Measurements from ENCODE around the gene OR1E2. TPM values are rescaled to one million over a fixed set of nuclear protein-coding genes. Genes with fewer than 3 reads are reported as not detected.
A peak's percentile ranks its signal among the peaks of the same experiment; 100 is the strongest.
"Not testable (repeated sequence)": the region's sequence is repeated elsewhere in the genome, so short reads cannot be mapped to it uniquely, and the experiment has no call there.

Gene OR1E2
- total and polyA plus RNA-seq, 8 donors, result not detected

DNA sequence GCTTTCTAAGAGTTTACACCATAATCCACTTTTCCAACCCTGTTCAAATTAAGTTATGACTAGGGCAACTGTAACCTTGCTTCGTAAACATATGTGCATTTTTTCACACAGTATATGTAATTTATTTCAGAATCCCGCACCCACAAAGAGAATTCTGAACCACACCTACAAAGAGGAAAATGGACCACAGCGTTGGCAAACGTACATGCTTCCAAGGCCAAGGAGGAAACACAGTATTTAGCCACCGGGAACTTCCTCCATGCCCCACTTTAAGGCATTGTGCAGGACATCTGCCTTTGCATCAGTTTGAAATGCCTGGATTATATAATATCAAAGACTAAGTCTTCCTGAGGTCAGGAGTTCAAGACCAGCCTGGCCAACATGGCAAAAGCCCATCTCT is 35.9 kb upstream of the OR1E2 start:
- DNase-seq, result no peak
- intact Hi-C loops (cut with DNase I; ENCODE audit: low total_unique reads), result no loop called here
- Histone ChIP-seq H3K9me3 (no peaks in the 10 kb centered on the region), H3K4me3 (no peak overlapping the region), H3K4me1 (peaks cover 0 to 8% (median 5%) of the 10 kb centered on the region in 4 donors), H3K27me3 (no peaks in the 10 kb centered on the region), H3K36me3 (no peaks in the 10 kb centered on the region), H3K27ac (no peak overlapping the region)
- 46 to 72% (median 54%) methylated on average over 5 of the region's 5 CpGs for WGBS, 5 donors
- TF ChIP-seq EP300 (IDR thresholded peaks at IDR 0.05) (no peak), POLR2AphosphoS5 (IDR thresholded peaks at IDR 0.05) (no peak), POLR2A (IDR thresholded peaks at IDR 0.05) (no peak)
- TF ChIP-seq, protein P1, sequence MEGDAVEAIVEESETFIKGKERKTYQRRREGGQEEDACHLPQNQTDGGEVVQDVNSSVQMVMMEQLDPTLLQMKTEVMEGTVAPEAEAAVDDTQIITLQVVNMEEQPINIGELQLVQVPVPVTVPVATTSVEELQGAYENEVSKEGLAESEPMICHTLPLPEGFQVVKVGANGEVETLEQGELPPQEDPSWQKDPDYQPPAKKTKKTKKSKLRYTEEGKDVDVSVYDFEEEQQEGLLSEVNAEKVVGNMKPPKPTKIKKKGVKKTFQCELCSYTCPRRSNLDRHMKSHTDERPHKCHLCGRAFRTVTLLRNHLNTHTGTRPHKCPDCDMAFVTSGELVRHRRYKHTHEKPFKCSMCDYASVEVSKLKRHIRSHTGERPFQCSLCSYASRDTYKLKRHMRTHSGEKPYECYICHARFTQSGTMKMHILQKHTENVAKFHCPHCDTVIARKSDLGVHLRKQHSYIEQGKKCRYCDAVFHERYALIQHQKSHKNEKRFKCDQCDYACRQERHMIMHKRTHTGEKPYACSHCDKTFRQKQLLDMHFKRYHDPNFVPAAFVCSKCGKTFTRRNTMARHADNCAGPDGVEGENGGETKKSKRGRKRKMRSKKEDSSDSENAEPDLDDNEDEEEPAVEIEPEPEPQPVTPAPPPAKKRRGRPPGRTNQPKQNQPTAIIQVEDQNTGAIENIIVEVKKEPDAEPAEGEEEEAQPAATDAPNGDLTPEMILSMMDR (IDR thresholded peaks at IDR 0.05), result no peak

DNA sequence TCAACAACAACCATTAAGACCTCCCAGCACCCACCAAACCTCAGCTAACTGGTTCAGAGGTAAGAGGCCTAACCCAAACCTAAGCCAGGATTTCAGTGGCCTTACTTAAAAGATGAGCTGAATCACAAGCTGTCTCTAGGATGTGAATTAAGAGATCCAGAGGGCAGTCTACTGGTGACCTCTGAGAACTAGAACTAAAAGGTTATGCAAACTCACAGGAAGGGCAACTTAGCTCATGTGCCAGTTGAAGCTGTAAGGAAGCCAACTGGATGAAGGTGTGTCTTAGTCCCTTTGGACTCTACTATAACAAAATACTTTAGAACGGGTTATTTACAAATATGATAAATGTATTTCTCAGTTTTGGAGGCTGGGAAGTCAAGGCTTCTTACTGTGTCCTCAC is 32.7 kb upstream of the OR1E2 start:
- intact Hi-C loops (cut with DNase I; ENCODE audit: low total_unique reads); DNase-seq; H3K4me3 ChIP-seq; H3K9me3 ChIP-seq; H3K27ac ChIP-seq; H3K4me1 ChIP-seq; H3K36me3 ChIP-seq; H3K27me3 ChIP-seq: not testable (repeated sequence)
- WGBS, 5 donors, result 52 to 79% (median 62%) methylated on average over 1 of the region's 1 CpG

DNA sequence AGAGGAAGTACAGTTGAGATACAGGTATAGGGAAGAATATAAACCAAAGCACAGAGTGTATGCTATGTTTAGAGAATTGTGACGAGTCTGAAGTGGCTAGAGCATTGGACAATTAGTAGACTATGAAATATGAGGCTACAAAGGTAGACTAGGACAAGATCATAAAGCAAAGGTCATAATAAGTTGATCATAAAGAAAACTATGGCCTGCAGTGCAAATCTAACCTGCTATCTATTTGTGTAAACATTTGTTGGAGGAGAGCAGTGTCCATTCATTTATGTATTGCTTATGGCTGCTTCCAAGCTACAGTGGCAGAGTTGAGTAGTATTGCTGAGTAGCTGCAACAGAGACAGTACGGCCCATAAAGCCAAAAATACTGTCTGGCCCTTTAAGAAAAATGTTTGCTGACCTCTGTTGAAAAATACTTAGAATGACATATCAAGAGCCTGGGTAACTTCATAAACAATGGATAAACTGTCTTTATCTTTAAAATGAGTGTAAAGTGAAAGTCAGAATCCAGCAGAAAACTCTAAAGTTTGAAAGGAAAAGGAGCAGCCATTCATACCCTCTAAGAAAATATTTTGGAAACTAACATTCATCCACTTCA is 14.5 kb upstream of the OR1E2 start:
- intact Hi-C loops (cut with DNase I; ENCODE audit: low total_unique reads), result no loop called here
- no peaks in the 10 kb centered on the region for H3K36me3 ChIP-seq
- DNase-seq, result peak in 1 of 2 donors; percentile 4
- TF ChIP-seq POLR2AphosphoS5 (IDR thresholded peaks at IDR 0.05), result no peak
- TF ChIP-seq EP300 (IDR thresholded peaks at IDR 0.05), result no peak
- TF ChIP-seq POLR2A (IDR thresholded peaks at IDR 0.05), result no peak
- no peak overlapping the region for H3K4me3 ChIP-seq
- H3K4me1 ChIP-seq, result peaks cover 0 to 6% (median 2%) of the 10 kb centered on the region in 4 donors
- no peaks in the 10 kb centered on the region for H3K9me3 ChIP-seq
- WGBS, 5 donors, result 28 to 48% (median 45%) methylated on average over 2 of the region's 2 CpGs
- no peaks in the 10 kb centered on the region for H3K27me3 ChIP-seq
- H3K27ac ChIP-seq, result no peak overlapping the region

DNA sequence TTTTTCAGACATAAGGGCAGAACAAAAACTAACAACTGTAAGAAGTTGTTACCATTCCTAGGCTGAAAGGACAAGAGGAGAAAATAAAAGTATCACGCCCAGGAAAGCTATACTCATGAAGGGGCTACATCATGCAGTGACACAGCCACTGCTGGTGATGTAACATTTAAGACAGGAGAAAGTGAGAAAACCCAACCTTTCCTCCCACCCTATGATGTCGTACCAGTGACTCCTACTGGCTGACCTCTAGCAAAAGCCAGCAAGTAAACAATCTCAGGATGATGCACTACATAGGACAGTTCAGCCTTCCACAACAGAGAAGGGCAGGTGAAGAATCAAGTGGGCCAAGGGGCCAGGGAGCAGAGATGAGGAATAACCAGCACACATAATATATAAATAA is 14.0 kb upstream of the OR1E2 start:
- intact Hi-C loops (cut with DNase I; ENCODE audit: low total_unique reads), result no loop called here
- Histone ChIP-seq H3K9me3 (no peaks in the 10 kb centered on the region), H3K36me3 (no peaks in the 10 kb centered on the region), H3K4me1 (peaks cover 0 to 6% (median 2%) of the 10 kb centered on the region in 4 donors), H3K4me3 (no peak overlapping the region), H3K27me3 (peaks cover 0 to 1% (median 0%) of the 10 kb centered on the region in 3 donors), H3K27ac (no peak overlapping the region)
- peak in 1 of 2 donors; percentile 6 for DNase-seq
- 49 to 63% (median 55%) methylated on average over 2 of the region's 2 CpGs for WGBS, 5 donors
- TF ChIP-seq POLR2AphosphoS5 (IDR thresholded peaks at IDR 0.05) (no peak), EP300 (IDR thresholded peaks at IDR 0.05) (no peak), POLR2A (IDR thresholded peaks at IDR 0.05) (no peak)
- TF ChIP-seq, protein P1 (IDR thresholded peaks at IDR 0.05), result no peak

DNA sequence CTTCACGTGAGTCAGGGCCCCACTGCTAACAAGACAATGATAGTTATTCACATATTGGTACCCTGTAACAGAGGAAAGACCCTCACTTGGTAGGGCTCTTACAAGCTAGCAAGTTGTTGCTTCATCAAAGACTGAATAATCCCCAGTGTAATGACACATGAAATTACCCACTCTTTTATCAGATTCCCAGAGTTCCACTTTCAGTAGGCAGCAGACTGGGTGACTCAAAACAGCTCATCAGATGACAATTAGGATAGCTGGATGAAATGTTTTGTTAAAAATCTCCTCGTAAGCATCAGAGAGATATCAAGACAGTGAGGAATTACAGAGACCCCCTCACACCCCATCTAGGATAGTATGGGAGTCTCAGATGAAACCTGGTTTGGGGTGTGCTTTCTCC is 6.8 kb upstream of the OR1E2 start:
- TF ChIP-seq POLR2A (IDR thresholded peaks at IDR 0.05) (no peak), EP300 (IDR thresholded peaks at IDR 0.05) (no peak), POLR2AphosphoS5 (IDR thresholded peaks at IDR 0.05) (no peak)
- TF ChIP-seq, protein P1 (IDR thresholded peaks at IDR 0.05), result no peak
- Histone ChIP-seq H3K36me3 (no peaks in the 10 kb centered on the region), H3K27me3 (peaks cover 0 to 13% (median 0%) of the 10 kb centered on the region in 3 donors), H3K27ac (no peak overlapping the region), H3K9me3 (no peaks in the 10 kb centered on the region), H3K4me1 (no peaks in the 10 kb centered on the region), H3K4me3 (no peak overlapping the region)
- WGBS, 5 donors, result 65 to 74% (median 69%) methylated on average over 2 of the region's 2 CpGs
- DNase-seq, result no peak
- intact Hi-C loops (cut with DNase I; ENCODE audit: low total_unique reads), result no loop called here

Data from stomach (tissue), 9 donors.